ENCODE data around the gene ATG4A. TPM values are rescaled to one million over a fixed set of nuclear protein-coding genes. Genes with fewer than 3 reads are reported as not detected.
A peak's percentile ranks its signal among the peaks of the same experiment; 100 is the strongest.

The ATG4A gene
- total and polyA plus RNA-seq, 9 of the 15 experiments (the other 6 are each of a cell fraction or from before 2014, with no cell fraction given) = 7.3 to 24.5 (median 16.6) TPM

DNA sequence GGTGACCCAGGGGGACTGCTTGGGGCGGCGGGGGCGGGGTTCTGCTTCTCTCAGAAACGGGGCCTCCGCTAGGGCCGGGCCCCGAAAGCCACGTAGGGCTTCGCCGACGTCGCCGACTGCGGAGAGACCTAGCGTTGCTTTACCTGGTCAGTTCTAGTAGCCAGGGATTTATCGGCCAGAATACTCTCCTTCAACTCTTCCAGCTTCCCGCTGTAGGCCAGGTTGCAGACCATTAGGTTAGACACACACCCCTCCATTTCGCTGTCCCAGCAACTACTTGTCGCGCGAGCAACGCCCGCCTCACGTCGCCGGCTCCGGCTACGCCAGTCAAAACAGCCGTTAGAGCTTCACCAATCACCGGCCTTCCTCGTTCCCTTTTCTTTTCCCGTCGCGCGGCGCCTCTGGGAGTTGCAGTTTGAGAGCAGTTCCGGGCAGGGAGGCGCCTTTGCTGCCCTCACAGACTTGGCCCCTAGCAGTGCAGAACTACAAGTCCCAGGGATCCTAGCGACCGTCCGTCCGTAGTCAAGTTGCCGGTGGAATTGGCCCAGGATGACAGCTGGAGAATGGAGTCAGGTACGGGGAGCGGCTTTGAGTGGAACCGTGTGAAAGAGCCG lies at the start of gene ATG4A, which contains the start of gene PSMD10 (continued):
- no peak for TF ChIP-seq HEY1 (CRISPR knock-in tag; IDR thresholded peaks at IDR 0.05; ENCODE audit: borderline replicate concordance)
- TF ChIP-seq, protein P1, sequence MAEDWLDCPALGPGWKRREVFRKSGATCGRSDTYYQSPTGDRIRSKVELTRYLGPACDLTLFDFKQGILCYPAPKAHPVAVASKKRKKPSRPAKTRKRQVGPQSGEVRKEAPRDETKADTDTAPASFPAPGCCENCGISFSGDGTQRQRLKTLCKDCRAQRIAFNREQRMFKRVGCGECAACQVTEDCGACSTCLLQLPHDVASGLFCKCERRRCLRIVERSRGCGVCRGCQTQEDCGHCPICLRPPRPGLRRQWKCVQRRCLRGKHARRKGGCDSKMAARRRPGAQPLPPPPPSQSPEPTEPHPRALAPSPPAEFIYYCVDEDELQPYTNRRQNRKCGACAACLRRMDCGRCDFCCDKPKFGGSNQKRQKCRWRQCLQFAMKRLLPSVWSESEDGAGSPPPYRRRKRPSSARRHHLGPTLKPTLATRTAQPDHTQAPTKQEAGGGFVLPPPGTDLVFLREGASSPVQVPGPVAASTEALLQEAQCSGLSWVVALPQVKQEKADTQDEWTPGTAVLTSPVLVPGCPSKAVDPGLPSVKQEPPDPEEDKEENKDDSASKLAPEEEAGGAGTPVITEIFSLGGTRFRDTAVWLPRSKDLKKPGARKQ (CRISPR knock-in tag; IDR thresholded peaks at IDR 0.05) = no peak
- TF ChIP-seq ZNF780A (CRISPR knock-in tag; IDR thresholded peaks at IDR 0.05) = no peak
- no peak for TF ChIP-seq ZNF3 (CRISPR knock-in tag; IDR thresholded peaks at IDR 0.05)
- peak; percentile 90 for TF ChIP-seq POLR2G (IDR thresholded peaks at IDR 0.05; ENCODE audit: low read depth, low read length)
- no peak for TF ChIP-seq MITF (IDR thresholded peaks at IDR 0.05)
- TF ChIP-seq ZNF143 (CRISPR knock-in tag; IDR thresholded peaks at IDR 0.05) = peak; percentile 93
- TF ChIP-seq ETV6 (IDR thresholded peaks at IDR 0.05; ENCODE audit: borderline replicate concordance in 1 of 2, low read depth in 2 of 2, low read length in 1 of 2) = no peak
- TF ChIP-seq ETV6 (CRISPR knock-in tag; IDR thresholded peaks at IDR 0.05; ENCODE audit: borderline replicate concordance) = no peak
- TF ChIP-seq TEAD4 (IDR thresholded peaks at IDR 0.05; ENCODE audit: low read length) = no peak
- no peak for TF ChIP-seq TEAD4 (CRISPR knock-in tag; IDR thresholded peaks at IDR 0.05; ENCODE audit: borderline replicate concordance)
- no peak for TF ChIP-seq FOXK1 (CRISPR knock-in tag; IDR thresholded peaks at IDR 0.05; ENCODE audit: borderline replicate concordance)
- TF ChIP-seq RFX7 (CRISPR knock-in tag; IDR thresholded peaks at IDR 0.05) = no peak
- no peak; the same call in 1 of the 2 replicates for TF ChIP-seq POLR2AphosphoS2 (IDR thresholded peaks at IDR 0.05; ENCODE audit: low read length)
- TF ChIP-seq HDGF (IDR thresholded peaks at IDR 0.05) = no peak
- 0 out of 2 replicates have a peak, but pooled peaks have one; percentile 18 for TF ChIP-seq KLF13 (tag; IDR thresholded peaks at IDR 0.05; ENCODE audit: borderline replicate concordance, low read depth)
- TF ChIP-seq, protein P2, sequence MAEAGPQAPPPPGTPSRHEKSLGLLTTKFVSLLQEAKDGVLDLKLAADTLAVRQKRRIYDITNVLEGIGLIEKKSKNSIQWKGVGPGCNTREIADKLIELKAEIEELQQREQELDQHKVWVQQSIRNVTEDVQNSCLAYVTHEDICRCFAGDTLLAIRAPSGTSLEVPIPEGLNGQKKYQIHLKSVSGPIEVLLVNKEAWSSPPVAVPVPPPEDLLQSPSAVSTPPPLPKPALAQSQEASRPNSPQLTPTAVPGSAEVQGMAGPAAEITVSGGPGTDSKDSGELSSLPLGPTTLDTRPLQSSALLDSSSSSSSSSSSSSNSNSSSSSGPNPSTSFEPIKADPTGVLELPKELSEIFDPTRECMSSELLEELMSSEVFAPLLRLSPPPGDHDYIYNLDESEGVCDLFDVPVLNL (CRISPR knock-in tag; IDR thresholded peaks at IDR 0.05; ENCODE audit: low read depth) = no peak
- TF ChIP-seq E2F6 (IDR thresholded peaks at IDR 0.05; ENCODE audit: borderline replicate concordance in 1 of 2, extremely low read depth in 1 of 2, insufficient read depth in 1 of 2, insufficient read length in 1 of 2, low read depth in 1 of 2, low read length in 1 of 2, poor library complexity in 1 of 2, severe bottlenecking in 1 of 2) = no peak
- TF ChIP-seq MYC (IDR thresholded peaks at IDR 0.05; ENCODE audit: low read depth, low read length) = peak; percentile 36
- no peak for TF ChIP-seq MYC (CRISPR knock-in tag; IDR thresholded peaks at IDR 0.05; ENCODE audit: borderline replicate concordance, low read depth)
- TF ChIP-seq ZNF184 (CRISPR knock-in tag; IDR thresholded peaks at IDR 0.05) = no peak
- TF ChIP-seq ZNF316 (IDR thresholded peaks at IDR 0.05) = 0 out of 2 replicates have a peak, but pooled peaks have one; percentile 31
- TF ChIP-seq ZNF57 (CRISPR knock-in tag; IDR thresholded peaks at IDR 0.05) = no peak
- TF ChIP-seq ZNF354B (CRISPR knock-in tag; IDR thresholded peaks at IDR 0.05) = no peak
- 0 out of 4 replicates have a peak, but pooled peaks of 1 of the 2 experiments have one; percentile 13 for TF ChIP-seq TEAD1 (CRISPR knock-in tag; IDR thresholded peaks at IDR 0.05)

All from K562 (cell line).